Neutrophil (primary cell): ENCODE measurements around the gene KRT14.
"Not testable (repeated sequence)": the region's sequence is repeated elsewhere in the genome, so short reads cannot be mapped to it uniquely, and the experiment has no call there.

Experiments
- H3K27ac ChIP-seq: fragments of 200-600 bp; sonication (generic); 2 replicates; pipeline ENCODE4 v1.5.1; 2016; ENCODE audit warnings: mild to moderate bottlenecking, moderate library complexity
- H3K27me3 ChIP-seq: fragments of 200-600 bp; sonication (generic); 2 replicates; pipeline ENCODE4 v1.6.0; 2016; ENCODE audit warnings: mild to moderate bottlenecking
- H3K36me3 ChIP-seq: fragments of 200-600 bp; sonication (generic); 2 replicates; pipeline ENCODE4 v1.5.1; 2017
- H3K4me1 ChIP-seq, 2 experiments: fragments of 200-600 bp in 1 of 2; sonication (generic) in 1 of 2; 1 replicate in 1 of 2; 2 replicates in 1 of 2; pipeline versions ENCODE4 v1.5.1 to v1.6.1; 2013 to 2016; ENCODE audit warnings: low read depth in 1 of 2, low read length in 1 of 2, mild to moderate bottlenecking in 1 of 2, moderate library complexity in 1 of 2; ENCODE audit not compliant: control insufficient read depth in 1 of 2, insufficient read depth in 1 of 2
- H3K4me3 ChIP-seq, 2 experiments: fragments of 200-600 bp in 1 of 2; sonication (generic) in 1 of 2; 1 replicate in 1 of 2; 2 replicates in 1 of 2; pipeline ENCODE4 v1.5.1; 2013 to 2016; ENCODE audit warnings: low read depth in 1 of 2, low read length in 1 of 2, mild to moderate bottlenecking in 1 of 2, moderate library complexity in 1 of 2
- H3K9me3 ChIP-seq: fragments of 200-600 bp; sonication (generic); 2 replicates; pipeline ENCODE4 v1.5.1; 2016
- CTCF ChIP-seq: fragments of 200-600 bp; sonication (generic); IDR thresholded peaks from 2 replicates; pipeline ENCODE4 v1.5.1; 2016; ENCODE audit warnings: antibody characterized with exemption

KRT14 gene

GRCh38 chr17:41627316-41628072 is 40.8 kb upstream of the KRT14 start:
- Histone ChIP-seq H3K27ac (no peak overlapping the region), H3K4me1 (peaks cover 5 to 14% of the 10 kb centered on the region in 2 experiments), H3K36me3 (no peaks in the 10 kb centered on the region), H3K9me3 (no peaks in the 10 kb centered on the region), H3K4me3 (no peak overlapping the region), H3K27me3 (peaks cover 22% of the 10 kb centered on the region)
- no peak for TF ChIP-seq CTCF

- not testable (repeated sequence) for H3K9me3 ChIP-seq, H3K36me3 ChIP-seq, H3K27ac ChIP-seq, H3K4me3 ChIP-seq
- peaks cover 22% of the 10 kb centered on the region for H3K27me3 ChIP-seq
- peaks cover 5 to 14% of the 10 kb centered on the region in 2 experiments for H3K4me1 ChIP-seq
Observed at GRCh38 chr17:41626914-41627295, 40.2 kb upstream of the KRT14 start.

- not testable (repeated sequence) for H3K36me3 ChIP-seq, H3K4me3 ChIP-seq, H3K9me3 ChIP-seq, H3K27ac ChIP-seq
- Histone ChIP-seq H3K4me1 (peaks cover 5 to 14% of the 10 kb centered on the region in 2 experiments), H3K27me3 (peaks cover 22% of the 10 kb centered on the region)
Observed at GRCh38 chr17:41626028-41626913, 39.6 kb upstream of the KRT14 start.

GRCh38 chr17:41625602-41626001 is 38.9 kb upstream of the KRT14 start:
- no peaks in the 10 kb centered on the region for H3K9me3 ChIP-seq
- peaks cover 5 to 14% of the 10 kb centered on the region in 2 experiments for H3K4me1 ChIP-seq
- no peaks in the 10 kb centered on the region for H3K36me3 ChIP-seq
- H3K27me3 ChIP-seq = peaks cover 22% of the 10 kb centered on the region
- no peak overlapping the region for H3K4me3 ChIP-seq
- no peak overlapping the region for H3K27ac ChIP-seq
- TF ChIP-seq CTCF = no peak

GRCh38 chr17:41624208-41625101 is 37.8 kb upstream of the KRT14 start, which contains the start of gene KRT17:
TSS of gene KRT17 (minus strand) at chr17:41624575. CDS start at chr17:41624509, 66 bp downstream.
- Histone ChIP-seq H3K36me3 (no peaks in the 10 kb centered on the region), H3K9me3 (no peaks in the 10 kb centered on the region), H3K4me3 (no peak within 1 kb of the TSS), H3K27me3 (peaks cover 22% of the 10 kb centered on the region), H3K27ac (no peak within 1 kb of the TSS), H3K4me1 (peaks cover 5 to 14% of the 10 kb centered on the region in 2 experiments)
- no peak for TF ChIP-seq CTCF

GRCh38 chr17:41623184-41623861 is 36.6 kb upstream of the KRT14 start:
- H3K4me3 ChIP-seq, H3K9me3 ChIP-seq: not testable (repeated sequence)
- H3K4me1 ChIP-seq = peaks cover 5 to 14% of the 10 kb centered on the region in 2 experiments

GRCh38 chr17:41622340-41623183 is 35.9 kb upstream of the KRT14 start:
- Histone ChIP-seq H3K4me1 (peaks cover 5 to 14% of the 10 kb centered on the region in 2 experiments), H3K27me3 (peaks cover 22% of the 10 kb centered on the region)
- not testable (repeated sequence) for H3K4me3 ChIP-seq, H3K9me3 ChIP-seq, H3K27ac ChIP-seq, H3K36me3 ChIP-seq

More at GRCh38 chr17:41623184-41623861, 36.6 kb upstream of the KRT14 start:
- not testable (repeated sequence) for H3K27ac ChIP-seq, H3K36me3 ChIP-seq
- peaks cover 22% of the 10 kb centered on the region for H3K27me3 ChIP-seq
